ENCODE results near the gene BABAM2.

Gene BABAM2

GRCh38 chr2:28292491-28292890, 402.0 kb downstream of the BABAM2 start:
- DNase-seq, result no peak

- no peak for DNase-seq
These were observed 402.9 kb downstream of the BABAM2 start for GRCh38 chr2:28293416-28293815.

GRCh38 chr2:28294451-28294850, 403.9 kb downstream of the BABAM2 start:
- DNase-seq, result no peak

- no peak for DNase-seq
These were observed 405.7 kb downstream of the BABAM2 start for GRCh38 chr2:28296243-28296642.

GRCh38 chr2:28296904-28297303, 406.4 kb downstream of the BABAM2 start:
- no peak for DNase-seq

GRCh38 chr2:28297531-28297930, 407.0 kb downstream of the BABAM2 start:
- DNase-seq, result no peak

GRCh38 chr2:28298406-28298805, 407.9 kb downstream of the BABAM2 start:
- DNase-seq, result no peak

- DNase-seq, result no peak
These were observed 410.2 kb downstream of the BABAM2 start for GRCh38 chr2:28300485-28301341.

- DNase-seq, result no peak
These were observed 414.7 kb downstream of the BABAM2 start for GRCh38 chr2:28305202-28305601.

- DNase-seq, result no peak
These were observed 419.6 kb downstream of the BABAM2 start for GRCh38 chr2:28310107-28310506.

GRCh38 chr2:28311660-28312249, 421.2 kb downstream of the BABAM2 start:
- no peak for DNase-seq

- no peak for DNase-seq
These were observed 422.0 kb downstream of the BABAM2 start for GRCh38 chr2:28312307-28313219.

GRCh38 chr2:28313220-28313784, 422.8 kb downstream of the BABAM2 start:
- no peak for DNase-seq

- no peak for DNase-seq
These were observed 424.4 kb downstream of the BABAM2 start for GRCh38 chr2:28314968-28315367.

GRCh38 chr2:28316546-28317335, 426.2 kb downstream of the BABAM2 start:
- DNase-seq, result no peak

- DNase-seq, result no peak
These were observed 426.9 kb downstream of the BABAM2 start for GRCh38 chr2:28317390-28317789.

GRCh38 chr2:28318023-28318422, 427.5 kb downstream of the BABAM2 start:
- DNase-seq, result no peak

- no peak for DNase-seq
These were observed 428.1 kb downstream of the BABAM2 start for GRCh38 chr2:28318462-28319117.

- DNase-seq, result no peak
These were observed 428.8 kb downstream of the BABAM2 start for GRCh38 chr2:28319118-28320008.

- DNase-seq, result no peak
These were observed 429.5 kb downstream of the BABAM2 start for GRCh38 chr2:28320009-28320365.

- DNase-seq, result no peak
These were observed 429.8 kb downstream of the BABAM2 start for GRCh38 chr2:28320371-28320770.

All from activated CD4-positive, alpha-beta T cell treated with anti-CD3 and anti-CD28 coated beads for 4 hours (primary cell).